Skeletal muscle tissue (tissue), 4 donors: ENCODE results near the gene RFC2. TPM values are rescaled to one million over a fixed set of nuclear protein-coding genes. Genes with fewer than 3 reads are reported as not detected.

Experiments
- H3K27ac ChIP-seq: one replicate; pipeline ENCODE4 v1.7.0; 2013; ENCODE audit warnings: mild to moderate bottlenecking, low read depth, low read length, inconsistent platforms
- H3K27me3 ChIP-seq, 3 donors: one replicate each; pipeline ENCODE4 v1.7.0; 2013; ENCODE audit warnings: low read length in 3 of 3; ENCODE audit not compliant: control insufficient read depth in 3 of 3, insufficient read depth in 3 of 3
- H3K36me3 ChIP-seq, 3 donors: one replicate each; pipeline ENCODE4 v1.7.0; 2013; ENCODE audit warnings: low read length in 3 of 3; ENCODE audit not compliant: control insufficient read depth in 3 of 3, insufficient read depth in 3 of 3
- H3K4me1 ChIP-seq, 3 donors: one replicate each; pipeline ENCODE4 v1.7.0; 2013; ENCODE audit warnings: low read length in 3 of 3, mild to moderate bottlenecking in 3 of 3; ENCODE audit not compliant: control insufficient read depth in 3 of 3, insufficient read depth in 3 of 3
- H3K4me3 ChIP-seq, 3 donors: one replicate each; pipeline ENCODE4 v1.7.0; 2013; ENCODE audit warnings: low read length in 3 of 3
- H3K9ac ChIP-seq, 3 donors: one replicate each; pipeline ENCODE4 v1.7.0; 2013; ENCODE audit warnings: low read length in 3 of 3, mild to moderate bottlenecking in 3 of 3, moderate library complexity in 2 of 3, low read depth in 1 of 3
- H3K9me3 ChIP-seq, 3 donors: one replicate each; pipeline ENCODE4 v1.7.0; 2013; ENCODE audit warnings: low read length in 3 of 3; ENCODE audit not compliant: control insufficient read depth in 3 of 3
- total RNA-seq: library from RNA; depleted of rRNA; stranded (reverse); fragments of >200 nt; gene quantifications from one replicate; pipeline ENCODE4 v1.2.3, GENCODE V29; 2014
- donor health status: Osteomylitis.

Gene RFC2
- total RNA-seq, 1 donor from 2014 or later, result 21.4 TPM

DNA sequence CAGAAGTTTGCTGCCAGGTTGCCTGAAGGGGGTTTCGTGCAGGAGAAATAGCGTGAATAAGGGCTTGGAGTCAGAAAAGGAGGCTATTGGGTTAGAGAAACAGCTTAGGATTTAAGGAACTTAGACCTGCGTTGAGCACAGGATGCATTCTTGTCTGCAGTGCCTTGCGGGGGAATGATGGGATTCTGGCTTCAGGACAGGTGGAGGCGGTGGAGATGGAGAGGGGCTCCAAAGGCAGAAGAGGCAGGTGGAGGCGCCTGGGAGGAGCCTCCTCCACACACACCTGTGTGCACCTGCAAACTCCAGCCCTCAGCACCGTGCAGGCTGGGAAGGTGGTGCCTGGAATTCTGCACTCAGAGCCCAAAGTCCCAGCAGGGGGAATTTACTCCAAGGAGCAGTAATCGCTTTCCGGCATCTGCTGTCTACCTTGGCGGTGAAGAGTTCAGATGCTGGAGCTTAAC, 36.8 kb upstream of the RFC2 start:
- Histone ChIP-seq H3K9ac (no peak overlapping the region), H3K27ac (no peak overlapping the region), H3K4me3 (no peak overlapping the region), H3K9me3 (no peaks in the 10 kb centered on the region), H3K4me1 (peaks cover 26 to 34% (median 31%) of the 10 kb centered on the region in 3 donors), H3K36me3 (no peaks in the 10 kb centered on the region), H3K27me3 (peaks cover 0 to 5% (median 5%) of the 10 kb centered on the region in 3 donors)

DNA sequence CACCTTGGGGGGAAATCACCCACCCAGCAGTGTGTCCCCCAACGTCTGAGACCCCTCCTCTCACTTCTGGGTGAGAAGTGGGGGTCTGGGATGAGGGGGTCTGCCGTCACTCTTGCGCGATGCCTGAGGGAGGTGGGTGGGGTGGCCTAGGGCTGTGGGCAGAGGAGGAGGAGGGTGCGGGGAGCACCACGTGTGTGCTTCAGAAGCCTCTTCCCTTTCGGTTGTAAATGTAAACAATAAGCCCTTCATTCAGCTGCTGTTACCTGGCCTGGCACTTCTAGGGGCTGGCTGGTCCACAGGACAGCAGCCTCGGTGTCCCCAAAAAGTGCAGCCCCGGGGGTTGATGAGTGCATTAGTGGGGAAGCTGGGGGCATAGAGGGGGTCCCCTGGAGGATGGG, 36.4 kb upstream of the RFC2 start:
- H3K27me3 ChIP-seq, result peaks cover 0 to 5% (median 5%) of the 10 kb centered on the region in 3 donors
- peaks cover 26 to 34% (median 31%) of the 10 kb centered on the region in 3 donors for H3K4me1 ChIP-seq
- H3K4me3 ChIP-seq, result peak overlapping the region; percentile 51 to 65 (median 64)
- H3K27ac ChIP-seq, result no peak overlapping the region
- no peaks in the 10 kb centered on the region for H3K9me3 ChIP-seq
- no peaks in the 10 kb centered on the region for H3K36me3 ChIP-seq
- H3K9ac ChIP-seq, result peak overlapping the region in 2 of 3 donors; percentile 38 to 73

DNA sequence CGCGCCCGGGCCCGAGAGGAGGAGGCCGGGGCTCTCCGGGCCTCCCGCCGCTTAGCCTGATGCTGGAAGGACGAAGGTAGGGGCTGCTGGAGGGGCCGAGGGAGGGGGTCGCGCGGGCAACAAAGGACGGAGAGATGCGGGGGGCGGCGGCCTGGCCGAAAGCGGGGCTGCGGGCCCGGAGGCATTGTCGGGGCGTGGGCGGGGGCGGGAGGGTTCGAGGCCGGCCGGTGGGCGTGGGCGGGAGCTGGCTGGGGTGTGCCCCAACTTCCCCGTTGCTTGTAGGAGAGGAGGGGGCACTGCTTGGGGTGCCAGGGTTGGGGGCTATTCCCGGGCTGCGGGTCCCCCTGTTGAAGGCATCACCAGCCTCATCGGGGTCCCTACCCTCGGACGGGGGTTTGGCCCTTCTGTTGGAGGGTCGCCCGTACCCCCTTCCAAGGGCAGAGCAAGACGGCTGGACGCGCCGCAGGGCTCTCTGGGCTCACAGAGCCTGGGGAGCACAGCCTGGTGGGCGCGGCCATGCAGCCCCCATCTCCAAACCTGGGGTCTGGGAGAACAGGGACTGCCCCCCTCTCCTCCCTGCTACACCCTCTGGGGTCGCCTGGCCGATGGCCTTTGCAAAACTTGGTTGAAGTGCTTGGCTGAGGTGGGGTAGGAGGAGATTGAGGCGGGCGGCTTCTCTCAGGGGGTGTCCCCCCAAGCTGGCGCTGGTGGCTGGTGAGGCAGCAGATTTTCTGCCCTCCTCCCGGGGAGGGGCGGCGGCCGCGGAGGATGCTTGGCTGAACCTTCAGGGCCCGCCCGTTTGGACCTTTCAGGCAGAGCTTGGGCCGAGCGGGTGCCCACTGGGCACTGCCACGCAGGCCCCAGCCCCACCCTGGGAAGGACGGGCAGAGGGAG, 35.7 kb upstream of the RFC2 start:
- Histone ChIP-seq H3K36me3 (no peaks in the 10 kb centered on the region), H3K27me3 (peaks cover 0 to 5% (median 5%) of the 10 kb centered on the region in 3 donors), H3K9me3 (no peaks in the 10 kb centered on the region), H3K27ac (no peak overlapping the region), H3K4me3 (peak overlapping the region; percentile 51 to 65 (median 64)), H3K4me1 (peaks cover 26 to 34% (median 28%) of the 10 kb centered on the region in 3 donors), H3K9ac (peak overlapping the region; percentile 38 to 73 (median 51))

DNA sequence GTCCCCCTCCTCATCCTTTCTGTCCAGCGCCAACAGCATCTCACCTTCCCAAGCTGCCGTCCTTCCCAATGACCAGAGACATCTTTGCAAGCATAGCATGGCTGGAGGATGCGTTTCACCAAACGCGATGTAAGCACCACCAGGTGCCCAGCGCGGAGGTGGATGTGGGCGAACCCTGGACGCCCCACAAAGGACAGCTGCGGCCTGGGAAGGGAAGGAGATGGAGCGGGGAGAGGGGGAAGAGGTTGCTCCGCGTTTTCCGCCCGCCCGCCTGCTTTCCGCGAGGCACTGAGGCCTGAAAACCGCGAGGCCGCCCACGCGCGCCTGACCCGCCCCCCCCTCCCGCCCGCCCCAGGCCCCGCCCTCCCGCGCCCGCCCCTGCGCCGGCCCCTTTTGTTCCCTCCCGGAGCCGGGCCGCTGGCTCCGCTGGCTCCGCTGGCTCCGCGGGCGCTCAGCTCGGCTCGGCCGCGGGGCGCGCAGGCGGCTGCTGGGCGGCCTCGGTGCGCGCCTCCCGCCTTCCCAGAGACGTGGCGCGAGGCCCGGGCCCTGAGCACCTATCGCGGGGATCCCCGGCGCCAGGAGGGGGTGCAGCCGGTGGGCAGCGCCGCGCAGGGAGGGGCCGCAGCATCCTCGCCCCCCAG, 34.9 kb upstream of the RFC2 start, which contains the start of gene CLIP2:
Gene CLIP2, plus strand, starts transcription at position 390 of the 641 bp plus-strand sequence. CDS start 28,140 bp downstream, outside the sequence.
- peaks cover 0 to 5% (median 5%) of the 10 kb centered on the region in 3 donors for H3K27me3 ChIP-seq
- H3K36me3 ChIP-seq, result no peaks in the 10 kb centered on the region
- peaks cover 20 to 27% (median 23%) of the 10 kb centered on the region in 3 donors for H3K4me1 ChIP-seq
- peak within 1 kb of the TSS; percentile 65 to 83 (median 78) for H3K4me3 ChIP-seq
- H3K9me3 ChIP-seq, result no peaks in the 10 kb centered on the region
- H3K27ac ChIP-seq, result no peak within 1 kb of the TSS
- peak within 1 kb of the TSS; percentile 71 to 80 (median 78) for H3K9ac ChIP-seq

DNA sequence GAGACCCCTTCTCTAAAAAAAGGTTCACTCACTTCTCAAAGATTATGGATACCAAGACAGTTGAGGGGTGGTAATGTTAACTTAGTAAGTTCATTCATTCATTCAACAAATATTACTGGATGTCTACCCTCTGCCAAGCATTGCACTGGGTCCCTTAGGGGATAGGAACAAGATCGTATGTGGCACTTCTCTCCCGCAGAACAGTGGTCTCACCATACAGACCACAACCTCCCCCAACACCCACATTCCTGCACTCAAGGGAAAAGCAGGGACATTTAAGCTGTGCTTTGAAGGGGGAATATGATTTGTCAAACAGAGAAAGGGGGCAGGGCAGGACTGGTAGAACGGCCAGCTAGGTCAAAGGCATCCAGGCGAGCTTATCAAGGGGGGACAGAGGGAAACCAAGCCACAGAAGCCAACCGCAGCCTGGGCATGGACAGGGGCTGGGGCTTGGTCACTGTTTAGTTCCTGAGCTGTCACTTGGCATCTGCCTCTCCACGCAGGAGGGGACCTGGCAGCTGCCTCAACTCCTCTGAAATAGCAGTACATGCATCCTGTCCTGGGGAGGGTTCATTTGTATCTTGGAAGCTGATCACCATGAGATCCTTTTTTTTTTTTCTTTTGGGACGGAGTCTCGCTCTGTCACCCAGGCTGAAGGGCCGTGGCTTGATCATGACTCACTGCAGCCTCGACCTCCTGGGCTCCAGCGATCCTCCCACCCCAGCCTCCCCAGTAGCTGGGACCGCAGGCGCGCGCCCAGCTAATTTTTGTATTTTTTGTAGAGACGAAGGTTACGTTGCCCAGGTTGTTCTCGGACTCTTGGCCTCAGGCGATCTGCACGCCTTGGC, 34.1 kb upstream of the RFC2 start:
- H3K27me3 ChIP-seq, result peaks cover 0 to 7% (median 5%) of the 10 kb centered on the region in 3 donors
- H3K9me3 ChIP-seq, result no peaks in the 10 kb centered on the region
- peaks cover 17 to 26% (median 19%) of the 10 kb centered on the region in 3 donors for H3K4me1 ChIP-seq
- H3K4me3 ChIP-seq, result peak overlapping the region; percentile 65 to 83 (median 78)
- H3K27ac ChIP-seq, result no peak overlapping the region
- H3K36me3 ChIP-seq, result no peaks in the 10 kb centered on the region
- peak overlapping the region in 2 of 3 donors; percentile 47 to 78 for H3K9ac ChIP-seq

DNA sequence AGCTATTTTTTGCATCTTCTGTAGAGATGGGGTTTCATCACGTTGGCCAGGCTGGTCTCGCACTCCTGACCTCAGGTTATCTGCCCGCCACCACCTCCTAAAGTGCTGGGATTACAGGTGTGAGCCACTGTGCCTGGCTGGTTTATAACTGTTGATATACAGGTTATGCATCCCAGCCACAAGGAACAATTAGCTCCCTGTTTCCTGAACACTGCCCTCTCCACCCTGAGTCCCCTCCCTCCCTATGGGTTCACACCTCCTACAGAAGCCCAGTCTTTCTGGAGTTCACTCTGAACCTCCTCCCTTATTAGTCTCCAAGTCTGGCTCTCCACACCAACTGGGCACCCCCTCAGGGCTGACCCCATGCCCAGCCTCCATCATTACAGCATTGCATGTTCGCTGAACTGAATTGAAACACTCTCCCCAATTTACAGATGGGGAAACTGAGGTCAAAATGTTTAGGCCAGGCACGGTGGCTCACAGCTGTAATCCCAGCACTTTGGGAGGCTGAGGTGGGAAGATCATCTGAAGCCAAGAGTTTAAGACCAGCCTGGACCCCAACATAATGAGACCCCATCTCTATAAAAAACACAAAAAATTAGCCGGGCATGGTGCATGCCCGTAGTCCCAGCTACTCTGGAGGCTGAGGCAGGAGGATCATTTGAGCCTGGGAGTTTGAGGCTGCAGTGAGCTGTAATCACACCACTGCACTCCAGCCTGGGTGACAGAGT, 33.3 kb upstream of the RFC2 start:
- H3K9me3 ChIP-seq, result no peaks in the 10 kb centered on the region
- no peak overlapping the region for H3K4me3 ChIP-seq
- H3K9ac ChIP-seq, result no peak overlapping the region
- H3K27me3 ChIP-seq, result peaks cover 0 to 7% (median 5%) of the 10 kb centered on the region in 3 donors
- no peak overlapping the region for H3K27ac ChIP-seq
- H3K4me1 ChIP-seq, result peaks cover 16 to 26% (median 17%) of the 10 kb centered on the region in 3 donors
- H3K36me3 ChIP-seq, result no peaks in the 10 kb centered on the region

DNA sequence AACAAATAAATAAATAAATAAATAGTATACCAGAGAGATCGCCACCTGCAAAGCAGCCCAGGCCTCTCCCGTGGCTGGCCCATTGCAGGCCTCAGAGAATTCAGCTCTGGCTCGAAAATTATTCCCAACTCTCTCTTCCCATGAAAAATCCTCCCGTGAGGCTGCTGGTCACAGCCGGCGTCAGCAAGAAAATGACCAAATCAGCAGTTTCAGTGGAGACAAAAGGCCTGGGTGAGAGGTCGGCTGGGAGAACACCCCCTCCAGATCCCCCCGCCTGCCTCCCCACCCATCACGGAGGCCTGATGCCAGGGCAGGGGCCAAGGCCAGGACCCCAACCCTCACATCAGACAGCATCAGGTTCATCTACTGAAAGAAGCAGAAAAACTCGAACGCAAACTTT, 31.9 kb upstream of the RFC2 start:
- peaks cover 0 to 7% (median 5%) of the 10 kb centered on the region in 3 donors for H3K27me3 ChIP-seq
- no peak overlapping the region for H3K9ac ChIP-seq
- peaks cover 16 to 26% (median 17%) of the 10 kb centered on the region in 3 donors for H3K4me1 ChIP-seq
- H3K27ac ChIP-seq, result no peak overlapping the region
- no peaks in the 10 kb centered on the region for H3K9me3 ChIP-seq
- no peaks in the 10 kb centered on the region for H3K36me3 ChIP-seq
- no peak overlapping the region for H3K4me3 ChIP-seq

DNA sequence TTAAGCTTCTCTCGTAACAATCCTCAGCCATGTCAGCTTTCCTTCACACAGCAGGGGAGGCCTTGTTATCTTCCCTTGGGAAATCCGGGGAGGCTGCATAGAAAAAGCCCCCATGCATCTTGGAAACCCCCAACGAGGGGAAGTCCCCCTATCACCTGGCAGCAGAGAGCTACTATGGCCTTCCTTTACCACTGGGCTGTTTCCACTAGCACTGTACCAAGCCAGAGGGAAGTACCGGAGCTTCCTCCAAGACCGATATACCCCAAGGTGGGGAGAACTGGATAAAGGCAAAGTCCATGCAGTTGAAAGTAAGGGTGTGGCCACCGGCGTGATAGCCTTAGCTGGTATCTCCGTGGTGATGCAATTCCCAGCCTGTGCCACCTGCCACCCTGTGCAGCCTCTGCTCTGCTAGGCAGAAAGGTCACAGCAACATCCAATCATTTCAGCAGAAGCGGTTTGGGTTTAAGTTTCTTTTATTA, 30.6 kb upstream of the RFC2 start:
- Histone ChIP-seq H3K27me3 (peaks cover 0 to 7% (median 5%) of the 10 kb centered on the region in 3 donors), H3K4me1 (peaks cover 13 to 14% (median 14%) of the 10 kb centered on the region in 3 donors), H3K36me3 (no peaks in the 10 kb centered on the region), H3K27ac (no peak overlapping the region), H3K9ac (no peak overlapping the region), H3K4me3 (no peak overlapping the region), H3K9me3 (no peaks in the 10 kb centered on the region)
